OCI-LY7 (cell line): Measurements from ENCODE around the gene ATP8B4. TPM values are rescaled to one million over a fixed set of nuclear protein-coding genes. Genes with fewer than 3 reads are reported as not detected.
A peak's percentile ranks its signal among the peaks of the same experiment; 100 is the strongest.

Source experiments
- BruUV-seq: library from RNA; stranded (reverse); fragments of 400-500 nt; replicated peaks from 2 replicates; lab custom pipeline; 2021; lab: Mats Ljungman, UMichigan
- CTCF ChIA-PET: fragments of 300-600 bp; sonication (Branson Sonifier 250); formaldehyde crosslinking; loops from one replicate; lab custom pipeline; 2022; ENCODE audit warnings: antibody characterized with exemption; ENCODE audit not compliant: unreplicated experiment; lab: Charles Lee
- POLR2A ChIA-PET: fragments of 300-600 bp; sonication (Branson Sonifier 250); formaldehyde crosslinking; loops from one replicate; lab custom pipeline; 2022; ENCODE audit warnings: antibody characterized with exemption; lab: Charles Lee
- DNase-seq: peaks from one replicate; pipeline ENCODE4 v3.0.0-alpha.2; 2015; ENCODE audit warnings: low spot score
- H2AFZ ChIP-seq: fragments of 200-600 bp; sonication (generic), shearing (Covaris generic); 2 replicates; pipeline ENCODE4 v1.6.1; 2014; ENCODE audit warnings: mild to moderate bottlenecking, antibody characterized with exemption, low read length, moderate library complexity
- H3K27ac ChIP-seq: fragments of 200-600 bp; sonication (generic); 2 replicates; pipeline ENCODE4 v1.5.1; 2014; ENCODE audit warnings: mixed run types, low read depth, mild to moderate bottlenecking, moderate library complexity, low read length, inconsistent platforms; ENCODE audit not compliant: poor library complexity, severe bottlenecking
- H3K36me3 ChIP-seq: fragments of 200-600 bp; sonication (generic); 2 replicates; pipeline ENCODE4 v1.6.1; 2014; ENCODE audit warnings: mild to moderate bottlenecking, antibody characterized with exemption, low read length, moderate library complexity, mixed read lengths; ENCODE audit not compliant: insufficient read depth
- H3K4me1 ChIP-seq: fragments of 200-600 bp; sonication (generic); 2 replicates; pipeline ENCODE4 v1.5.1; 2014; ENCODE audit warnings: mild to moderate bottlenecking, low read length; ENCODE audit not compliant: insufficient read depth, poor library complexity, severe bottlenecking
- H3K4me2 ChIP-seq: fragments of 200-600 bp; sonication (generic); 2 replicates; pipeline ENCODE4 v1.6.1; 2014; ENCODE audit warnings: mild to moderate bottlenecking, low read length
- H3K4me3 ChIP-seq: fragments of 200-600 bp; sonication (generic); 2 replicates; pipeline ENCODE4 v1.5.1; 2014; ENCODE audit warnings: mild to moderate bottlenecking, low read depth, low read length; ENCODE audit not compliant: poor library complexity, severe bottlenecking
- H3K79me2 ChIP-seq: fragments of 200-600 bp; sonication (generic); 2 replicates; pipeline ENCODE4 v1.6.1; 2016; ENCODE audit warnings: low read depth, mild to moderate bottlenecking, low read length, moderate library complexity, mixed read lengths; ENCODE audit not compliant: insufficient read depth
- H3K9me2 ChIP-seq: fragments of 200-600 bp; sonication (generic); 2 replicates; pipeline ENCODE4 v1.6.1; 2016; ENCODE audit warnings: mild to moderate bottlenecking, low read length, mixed read lengths; ENCODE audit not compliant: insufficient read depth
- H3K9me3 ChIP-seq: fragments of 200-600 bp; sonication (generic); 2 replicates; pipeline ENCODE4 v1.6.1; 2014; ENCODE audit warnings: mild to moderate bottlenecking, mixed run types, low read length, mixed read lengths
- H4K20me1 ChIP-seq: fragments of 200-600 bp; sonication (generic); 2 replicates; pipeline ENCODE4 v1.6.1; 2014; ENCODE audit warnings: mild to moderate bottlenecking, antibody characterized with exemption, low read length, moderate library complexity, mixed read lengths; ENCODE audit not compliant: insufficient read depth
- CTCF ChIP-seq: fragments of 200-600 bp; sonication (generic); conservative IDR thresholded peaks from 2 replicates; pipeline ENCODE4 v1.5.1; 2014; ENCODE audit warnings: mild to moderate bottlenecking, antibody characterized with exemption, low read length, moderate library complexity, mixed read lengths
- EZH2phosphoT487 ChIP-seq: fragments of 200-600 bp; sonication (generic); IDR thresholded peaks from 2 replicates; pipeline ENCODE4 v1.6.1; 2018; ENCODE audit warnings: low read depth, borderline replicate concordance, mild to moderate bottlenecking, mixed run types, antibody characterized with exemption, low read length, moderate library complexity, mixed read lengths
- intact Hi-C: fragments of 100-400 bp; cut with micrococcal nuclease; formaldehyde crosslinking; loops from one replicate; pipeline ENCODE4 v1.10.0; 2022; ENCODE audit not compliant: unreplicated experiment
- total RNA-seq, 2 experiments: library from RNA; depleted of rRNA in 1 of 2; stranded (reverse); fragments of >200 nt in 1 of 2; shearing (Covaris generic) in 1 of 2; gene quantifications; 2 replicates each; pipeline ENCODE4 v1.2.3, GENCODE V29; 2014 to 2022

Gene ATP8B4
- total RNA-seq, 2 experiments from 2014 or later: not detected

- H3K79me2 ChIP-seq: no peaks in the 10 kb centered on the region
- TF ChIP-seq EZH2phosphoT487 (no peak), CTCF (no peak)
- intact Hi-C loops: no loop called here
- H3K4me1 ChIP-seq: no peaks in the 10 kb centered on the region
- no peaks in the 10 kb centered on the region for H4K20me1 ChIP-seq
- H3K9me3 ChIP-seq: no peaks in the 10 kb centered on the region
- H3K9me2 ChIP-seq: no peaks in the 10 kb centered on the region; the same call in 1 of the 2 replicates
- POLR2A ChIA-PET: no interaction called here
- H3K27ac ChIP-seq: no peak overlapping the region
- H3K4me2 ChIP-seq: no peak overlapping the region
- H3K36me3 ChIP-seq: no peaks in the 10 kb centered on the region
- no peak overlapping the region for H2AFZ ChIP-seq
- no TSS peak for BruUV-seq
- H3K4me3 ChIP-seq: no peak overlapping the region
- CTCF ChIA-PET: no interaction called here
- no peak for DNase-seq
Measured at GRCh38 chr15:49904296-49904695, 214.7 kb downstream of the ATP8B4 start.

DNA sequence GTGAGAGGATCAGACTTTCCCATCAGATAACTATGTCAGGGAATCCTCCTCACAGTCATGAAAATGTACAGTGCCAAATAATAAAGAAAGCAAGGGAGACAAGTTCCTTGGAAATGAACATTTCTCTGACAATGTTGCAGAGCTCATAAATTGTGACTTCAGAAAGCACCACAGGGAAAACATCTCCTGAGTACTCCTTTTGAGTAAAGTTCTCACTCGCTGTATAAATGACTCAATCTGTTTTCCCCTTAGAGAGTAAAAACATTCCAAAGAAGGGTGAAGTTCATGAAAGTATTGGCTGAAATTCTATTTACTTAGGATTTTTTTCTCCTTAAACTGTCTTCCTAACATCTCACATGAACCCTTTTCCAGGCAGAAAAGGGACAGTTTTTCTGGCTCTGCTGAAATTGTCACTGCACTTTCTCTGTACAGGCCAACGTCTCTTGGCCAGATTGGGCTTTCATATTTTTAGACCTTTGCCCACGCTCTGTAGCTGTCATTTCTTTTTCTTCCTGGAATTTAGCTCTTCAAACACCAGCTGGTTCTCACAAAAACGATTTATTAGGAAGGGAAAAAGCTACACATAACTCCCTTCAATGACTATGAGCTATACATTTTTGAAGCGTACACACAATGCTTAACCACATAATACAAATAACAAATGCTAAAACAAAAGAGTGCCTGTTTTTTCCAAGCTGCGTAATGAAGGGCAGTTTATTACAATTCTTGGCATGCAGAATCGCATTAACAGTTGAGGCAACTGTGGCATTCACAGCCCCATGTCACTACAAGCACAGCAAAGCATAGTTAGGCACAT is 216.1 kb downstream of the ATP8B4 start:
- H3K4me1 ChIP-seq: no peaks in the 10 kb centered on the region
- no peaks in the 10 kb centered on the region for H4K20me1 ChIP-seq
- H3K4me2 ChIP-seq: no peak overlapping the region
- ChIA-PET CTCF (no interaction called here), POLR2A (interaction anchor here (0.5 to 0.7 kb wide), 3 partner anchors 283 to 798 kb away, joined by 3 read pairs; no protein-coding TSS in a partner anchor)
- H3K27ac ChIP-seq: no peak overlapping the region
- no peak overlapping the region for H2AFZ ChIP-seq
- H3K36me3 ChIP-seq: no peaks in the 10 kb centered on the region
- H3K9me2 ChIP-seq: no peaks in the 10 kb centered on the region; the same call in 1 of the 2 replicates
- TF ChIP-seq EZH2phosphoT487 (no peak), CTCF (0 out of 2 replicates have a peak, but pooled peaks have one; percentile 3)
- no peak overlapping the region for H3K4me3 ChIP-seq
- no peak for DNase-seq
- no TSS peak for BruUV-seq
- intact Hi-C loops: no loop called here
- no peaks in the 10 kb centered on the region for H3K9me3 ChIP-seq
- H3K79me2 ChIP-seq: no peaks in the 10 kb centered on the region
